Skin of body (tissue), 2 donors: ENCODE measurements around the gene SCN1B. TPM values are rescaled to one million over a fixed set of nuclear protein-coding genes. Genes with fewer than 3 reads are reported as not detected.
A peak's percentile ranks its signal among the peaks of the same experiment; 100 is the strongest.
"Not testable (repeated sequence)": the region's sequence is repeated elsewhere in the genome, so short reads cannot be mapped to it uniquely, and the experiment has no call there.

Experiments
- DNase-seq: peaks from one replicate; lab custom pipeline; 2025; lab: John Stamatoyannopoulos, UW
- total RNA-seq: library from RNA; depleted of rRNA; stranded (reverse); fragments of >200 nt; gene quantifications from one replicate; pipeline ENCODE4 v1.2.3, GENCODE V29; 2014

SCN1B gene
- total RNA-seq, 1 donor from 2014 or later, result 1.4 TPM

DNA sequence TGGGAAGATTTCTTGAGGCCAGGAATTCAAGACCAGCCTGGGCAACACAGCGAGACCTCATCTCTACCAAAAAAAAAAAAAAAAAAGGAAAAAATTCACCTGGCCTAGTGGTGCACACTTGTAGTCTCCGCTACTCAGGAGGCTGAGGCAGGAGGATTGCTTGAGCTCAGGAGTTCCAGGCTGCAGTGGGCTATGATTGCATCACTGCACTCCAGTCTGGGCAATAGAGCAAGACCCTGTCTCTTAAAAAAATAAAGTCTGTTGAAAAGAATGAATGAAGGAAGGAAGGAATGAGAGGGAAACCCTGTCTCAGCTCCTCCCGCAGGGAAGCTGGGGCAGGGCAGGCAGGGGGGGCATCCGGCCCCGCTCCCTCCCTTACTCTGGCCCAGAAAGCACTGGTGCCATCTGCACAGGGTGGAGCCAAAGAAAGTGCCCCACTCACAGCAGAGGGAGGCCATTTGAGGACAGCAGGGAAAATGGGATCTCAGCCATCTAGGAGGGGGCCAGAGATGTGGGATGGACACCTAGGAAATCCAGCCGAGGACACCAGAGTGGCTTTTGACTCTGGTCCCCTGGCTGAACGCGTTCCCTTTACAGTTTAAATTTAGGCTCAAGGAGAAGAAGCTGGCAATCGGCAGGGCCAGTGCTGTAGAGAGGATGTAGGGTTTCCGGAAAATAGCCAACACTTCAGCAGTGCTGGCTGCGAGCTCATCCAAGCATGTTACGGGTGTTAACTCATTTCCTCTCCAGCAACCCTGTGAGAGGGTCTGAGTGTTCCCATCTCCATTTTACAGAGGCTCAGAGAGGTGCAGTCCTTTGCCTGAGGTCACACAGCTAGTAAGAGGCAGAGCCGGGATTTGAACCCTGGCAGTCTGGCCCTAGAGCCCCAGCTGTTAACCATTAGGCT lies 7.7 kb downstream of the SCN1B start:
- DNase-seq, result no peak

DNA sequence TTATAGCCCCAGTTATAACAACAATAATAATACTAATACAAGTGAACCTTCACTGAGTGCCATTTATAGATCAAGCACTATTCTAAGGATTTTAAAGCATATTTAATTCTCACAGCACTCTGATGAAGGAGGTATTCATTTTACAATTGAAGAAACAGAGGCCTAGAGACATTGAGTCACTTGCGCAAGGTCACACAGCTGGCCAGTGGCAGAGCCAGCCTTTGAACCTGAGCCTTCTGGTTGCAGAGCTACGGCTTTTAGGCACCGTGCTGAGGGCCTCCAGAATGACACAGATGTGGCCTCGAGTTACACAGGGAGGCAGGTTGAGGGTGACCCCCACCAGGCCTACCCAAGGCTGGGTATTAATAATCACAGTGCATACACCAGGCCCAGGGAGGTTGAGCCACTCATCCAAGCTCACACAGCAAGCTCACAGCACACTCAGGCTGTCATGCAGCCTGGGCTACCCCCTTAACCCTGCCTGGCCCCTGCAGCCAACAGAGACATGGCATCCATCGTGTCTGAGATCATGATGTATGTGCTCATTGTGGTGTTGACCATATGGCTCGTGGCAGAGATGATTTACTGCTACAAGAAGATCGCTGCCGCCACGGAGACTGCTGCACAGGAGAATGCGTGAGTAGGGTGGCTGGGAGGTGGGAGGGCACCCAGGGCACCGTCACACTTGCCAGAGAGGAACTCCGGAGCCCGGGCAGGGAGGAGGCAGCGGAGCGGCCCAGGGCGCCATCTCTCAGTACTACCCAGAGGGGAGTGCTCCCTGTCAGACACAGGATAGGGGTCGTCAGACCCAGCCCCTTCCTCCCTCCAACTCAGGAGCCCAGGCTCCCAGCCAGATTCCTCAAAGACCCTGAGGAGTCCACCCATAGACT lies 8.6 kb downstream of the SCN1B start:
- DNase-seq, result no peak

DNA sequence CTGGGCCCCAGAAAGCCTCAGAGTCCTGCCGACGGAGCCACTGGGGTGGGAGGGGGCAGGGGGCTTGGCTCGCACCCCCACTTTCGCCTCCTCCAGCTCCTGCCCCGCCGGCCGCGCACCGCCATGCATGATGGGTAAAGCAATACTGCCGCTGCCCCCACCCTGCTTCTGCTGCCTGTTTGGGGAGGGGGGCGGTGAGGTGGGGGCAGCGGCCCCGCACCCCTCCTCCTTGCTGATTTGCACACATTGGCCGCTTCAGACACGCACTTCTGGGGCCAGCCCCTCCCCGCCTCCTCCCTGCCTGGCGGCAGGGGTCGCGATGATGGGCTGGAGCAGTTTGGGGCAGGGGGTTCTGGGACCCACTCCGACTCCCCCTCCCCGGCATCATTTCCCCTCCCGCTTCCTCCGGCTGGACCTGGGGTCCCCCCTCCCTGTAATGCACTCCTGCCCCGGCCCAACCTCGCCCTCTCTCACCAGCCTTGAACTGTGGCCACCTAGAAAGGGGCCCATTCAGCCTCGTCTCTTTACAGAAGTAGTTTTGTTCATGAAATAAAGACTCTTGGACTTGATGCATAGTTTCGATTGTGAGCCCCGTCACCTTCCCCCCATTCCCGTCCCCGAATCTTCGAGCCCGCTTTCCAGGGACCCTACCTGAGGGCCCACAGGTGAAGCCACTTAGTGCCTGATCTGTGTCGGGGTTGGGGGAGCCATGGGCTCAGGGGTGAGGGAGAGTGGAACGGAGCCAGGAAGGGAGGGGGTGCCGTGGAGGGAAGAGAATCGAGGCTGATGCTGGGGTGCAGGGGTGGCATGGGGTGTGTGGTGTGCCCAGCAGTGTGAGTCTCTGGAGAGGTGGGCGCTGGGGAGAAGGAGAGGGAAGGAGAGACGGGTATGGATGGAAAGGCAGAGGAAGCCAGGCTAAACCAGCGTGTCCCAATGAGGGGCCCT lies 9.9 kb downstream of the SCN1B start:
- no peak for DNase-seq

DNA sequence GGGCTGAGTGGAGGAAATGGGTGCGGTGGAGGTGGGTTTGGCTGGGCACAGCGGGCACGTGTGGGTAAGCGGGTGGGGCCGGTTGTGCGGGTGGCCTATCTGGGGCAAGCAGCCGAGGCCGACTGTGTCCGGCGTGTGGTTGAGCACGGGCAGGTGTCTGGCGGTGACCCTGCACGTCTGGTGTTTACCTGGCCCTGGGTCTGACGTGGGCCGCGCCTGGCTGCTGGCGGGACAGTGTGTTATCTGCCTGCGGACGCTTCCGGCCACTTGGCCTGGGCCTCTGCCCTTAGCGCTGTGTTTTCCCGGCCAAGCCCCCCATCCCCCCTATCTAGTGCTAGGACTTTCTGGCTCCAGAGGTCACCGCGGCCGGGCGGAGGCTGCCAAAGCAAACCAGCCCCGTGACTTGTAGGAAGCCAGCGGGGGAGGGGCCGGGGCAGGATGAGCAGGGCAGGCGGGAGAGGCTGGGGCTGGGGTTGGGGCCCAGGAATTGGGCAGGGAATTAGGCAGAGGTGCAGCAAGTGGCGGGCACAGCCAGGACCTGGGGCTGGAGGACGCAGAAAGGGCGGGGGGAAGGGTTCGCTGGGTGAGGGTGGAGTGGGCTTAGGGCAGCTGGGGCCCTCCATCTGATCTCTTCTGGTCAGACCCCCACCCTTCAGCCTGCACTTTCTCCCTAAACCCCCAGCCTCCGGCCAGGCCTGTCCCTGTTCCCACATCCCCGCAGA lies 10.7 kb downstream of the SCN1B start:
- no peak for DNase-seq

DNA sequence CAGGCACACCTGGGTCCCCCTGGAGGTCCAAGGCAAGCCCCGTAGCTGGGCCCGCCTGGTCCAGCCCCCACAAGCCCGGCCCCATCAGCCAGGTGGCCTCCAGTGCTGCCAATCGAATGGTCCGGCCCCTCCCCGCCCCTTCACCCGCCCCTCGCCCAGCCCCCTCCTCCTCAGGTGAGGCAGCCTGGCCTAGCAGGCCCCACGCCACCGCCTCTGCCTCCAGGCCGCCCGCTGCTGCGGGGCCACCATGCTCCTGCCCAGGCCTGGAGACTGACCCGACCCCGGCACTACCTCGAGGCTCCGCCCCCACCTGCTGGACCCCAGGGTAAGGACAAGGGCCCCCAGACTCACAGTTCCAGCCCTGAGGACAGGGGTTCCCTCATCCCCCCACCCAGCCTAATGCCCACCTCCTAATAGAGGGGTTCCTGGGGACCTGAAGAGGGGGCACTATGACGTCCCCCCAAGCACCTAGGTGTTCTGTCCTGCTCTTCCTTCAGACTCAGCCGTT lies 11.3 kb downstream of the SCN1B start, which contains the start of gene HPN:
HPN (plus strand) TSS at position 174 of the 508 bp plus-strand sequence. CDS start 786 bp downstream, outside the sequence.
- DNase-seq, result no peak

DNA sequence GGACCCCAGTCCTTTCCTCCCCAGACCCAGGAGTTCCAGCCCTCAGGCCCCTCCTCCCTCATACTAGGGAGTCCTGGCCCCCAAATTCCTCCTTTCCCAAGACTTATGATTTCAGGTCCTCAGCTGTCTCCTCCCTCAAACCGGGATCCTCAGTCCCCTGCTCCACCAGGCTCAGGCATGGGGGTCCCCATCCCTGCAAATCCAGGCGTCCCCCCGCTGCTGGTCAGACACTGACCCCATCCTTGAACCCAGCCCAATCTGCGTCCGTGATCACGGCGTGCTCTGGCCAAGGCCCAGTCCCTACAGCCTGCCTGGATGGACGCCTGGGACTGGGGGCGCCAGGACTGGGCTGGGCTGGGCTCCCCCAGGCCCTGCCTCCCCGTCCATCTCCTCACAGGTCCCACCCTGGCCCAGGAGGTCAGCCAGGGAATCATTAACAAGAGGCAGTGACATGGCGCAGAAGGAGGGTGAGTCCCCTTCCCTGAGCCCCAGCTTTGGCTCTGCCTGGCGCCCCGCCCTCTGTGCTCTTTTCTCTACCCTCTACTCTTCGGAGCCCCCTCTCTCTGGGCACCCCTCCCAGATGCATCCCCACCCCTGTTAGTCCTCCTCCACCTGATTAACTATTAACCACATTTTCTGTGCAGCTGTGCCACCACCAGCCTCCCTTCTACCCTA lies 11.9 kb downstream of the SCN1B start:
- DNase-seq, result no peak

DNA sequence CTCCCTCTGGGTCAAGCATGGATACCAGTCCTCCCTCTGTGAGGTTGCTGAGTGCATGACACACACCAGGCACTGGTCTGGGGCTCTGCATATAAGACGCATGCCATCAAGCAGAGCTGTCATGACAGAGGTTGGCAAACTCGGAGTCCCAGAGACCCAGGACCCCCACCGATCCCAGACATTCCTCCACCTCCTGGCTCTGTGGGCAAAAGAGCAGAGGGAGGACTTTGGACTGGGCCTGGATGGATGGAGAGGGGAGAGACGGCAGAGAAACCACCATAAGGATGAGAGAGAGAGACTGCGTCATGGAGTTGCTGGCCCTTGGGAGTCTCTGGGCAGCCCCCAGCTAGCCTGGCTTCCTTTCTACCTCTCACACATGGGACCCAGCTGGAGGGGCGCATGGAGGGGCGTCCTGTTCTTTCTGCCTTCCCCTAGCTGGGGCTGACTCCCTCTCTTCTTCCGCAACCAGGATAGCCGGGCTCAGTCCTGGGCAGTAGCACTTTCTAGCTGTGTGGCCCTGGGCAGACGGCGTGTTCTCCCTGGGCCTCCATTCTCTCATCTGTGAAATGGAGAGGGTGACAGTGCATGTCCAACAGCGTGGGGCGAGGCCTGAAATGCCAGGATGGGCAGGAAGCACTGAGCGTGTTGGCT lies 12.8 kb downstream of the SCN1B start:
- DNase-seq, result no peak

DNA sequence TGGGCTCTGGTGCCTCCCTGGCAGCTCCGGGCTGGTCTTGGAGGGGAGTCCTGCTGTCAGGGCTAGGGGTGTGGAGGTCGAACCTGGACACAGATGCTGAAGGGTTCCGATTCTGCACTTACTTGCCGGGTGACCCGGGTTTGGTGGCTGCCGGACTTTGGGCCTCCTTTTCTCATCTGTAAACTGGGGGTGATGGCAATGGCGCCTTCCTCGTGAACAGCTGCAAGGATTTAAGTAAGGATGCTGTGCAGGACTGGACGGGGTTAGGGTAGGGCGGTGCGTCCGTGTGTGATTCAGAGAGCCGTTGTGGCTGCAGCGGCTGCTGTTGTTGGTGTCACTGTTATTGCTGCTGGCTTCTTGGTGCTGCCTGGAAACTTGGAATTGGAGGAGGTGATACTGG lies 13.6 kb downstream of the SCN1B start:
- DNase-seq, result no peak

DNA sequence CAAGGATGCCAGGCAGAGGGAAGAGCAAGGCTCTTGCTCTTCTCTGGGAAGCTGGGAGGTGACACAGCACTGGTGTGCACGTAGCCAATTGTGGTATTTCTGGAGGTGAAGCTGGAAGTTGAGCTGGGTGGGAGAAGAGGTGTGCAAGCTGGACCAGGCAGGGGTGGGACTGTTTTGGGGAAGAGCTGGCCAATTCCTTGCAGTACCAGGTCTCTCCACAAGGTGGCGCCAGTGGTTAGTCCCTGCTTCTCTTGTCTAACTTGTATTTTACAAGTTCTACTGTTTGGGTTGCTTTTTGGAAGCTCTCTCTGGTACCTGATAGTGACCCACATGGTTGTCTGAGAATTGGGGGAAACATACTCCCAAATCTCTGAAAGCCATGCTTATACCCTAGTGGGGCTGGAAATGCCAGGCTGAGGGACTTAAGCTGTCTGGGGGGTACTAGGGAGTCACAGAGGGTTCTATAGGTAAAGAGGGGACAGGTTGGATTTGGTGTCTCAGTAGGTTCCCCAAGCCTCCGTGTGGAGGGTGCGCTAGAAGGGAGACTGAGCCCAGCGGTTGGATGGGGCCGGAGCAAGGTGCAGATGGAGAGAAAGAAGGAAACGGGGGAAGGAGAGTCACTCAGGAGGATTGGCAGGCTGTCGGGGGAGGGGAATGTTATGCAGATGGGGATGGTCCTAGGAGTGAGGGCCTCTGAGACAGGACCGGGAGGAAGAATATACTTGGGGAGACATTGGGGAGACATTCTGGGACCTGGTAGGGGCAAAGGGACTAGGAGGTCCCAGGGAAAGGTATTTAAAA lies 14.2 kb downstream of the SCN1B start:
- peak; percentile 27 for DNase-seq

DNA sequence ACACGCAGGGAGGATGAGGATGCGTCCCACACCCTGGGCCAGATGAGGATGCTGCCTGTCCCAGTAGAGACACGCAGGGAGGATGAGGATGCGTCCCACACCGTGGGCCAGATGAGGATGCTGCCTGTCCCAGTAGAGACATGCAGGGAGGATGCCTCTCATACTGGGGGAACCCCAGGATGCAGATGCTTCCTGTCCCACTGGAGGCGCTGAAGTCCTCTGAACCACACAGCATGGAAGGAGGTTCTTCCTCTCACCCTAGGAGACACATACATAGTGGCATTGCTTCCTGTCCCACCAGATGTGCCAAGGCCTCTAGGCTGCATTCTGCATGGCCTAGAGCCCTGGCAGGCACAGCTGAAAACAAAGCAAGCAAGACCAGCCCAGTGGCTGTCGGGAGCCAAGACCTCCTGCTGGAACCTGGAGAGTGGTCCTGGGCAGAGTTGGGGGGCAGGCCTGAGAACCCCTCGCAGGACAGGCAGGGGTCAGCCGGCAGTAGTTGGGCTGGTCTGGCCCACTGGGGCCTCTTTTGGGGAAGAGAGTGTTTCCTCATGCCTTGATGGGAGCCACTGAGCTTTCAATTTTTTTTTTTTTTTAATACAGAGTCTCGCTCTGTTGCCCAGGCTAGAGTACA lies 15.5 kb downstream of the SCN1B start:
- DNase-seq, result no peak

DNA sequence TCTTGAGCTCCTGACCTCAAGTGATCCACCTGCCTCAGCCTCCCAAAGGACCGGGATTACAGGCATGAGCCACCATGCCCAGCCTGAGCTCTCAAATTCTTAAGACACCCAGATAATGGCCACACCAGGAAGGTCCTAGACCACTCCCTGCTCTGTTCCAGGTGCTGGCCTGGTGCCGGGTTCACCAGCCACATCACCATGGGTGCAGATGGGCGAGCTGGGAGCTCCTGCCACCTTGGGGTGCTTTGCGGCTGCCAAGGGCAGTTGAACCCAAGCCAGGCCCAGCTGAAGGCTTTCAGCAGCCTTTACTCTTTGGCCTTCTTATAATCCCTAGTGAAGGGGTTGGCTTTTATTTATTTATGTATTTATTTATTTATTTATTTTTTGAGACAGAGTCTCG lies 16.2 kb downstream of the SCN1B start:
- DNase-seq, result no peak

DNA sequence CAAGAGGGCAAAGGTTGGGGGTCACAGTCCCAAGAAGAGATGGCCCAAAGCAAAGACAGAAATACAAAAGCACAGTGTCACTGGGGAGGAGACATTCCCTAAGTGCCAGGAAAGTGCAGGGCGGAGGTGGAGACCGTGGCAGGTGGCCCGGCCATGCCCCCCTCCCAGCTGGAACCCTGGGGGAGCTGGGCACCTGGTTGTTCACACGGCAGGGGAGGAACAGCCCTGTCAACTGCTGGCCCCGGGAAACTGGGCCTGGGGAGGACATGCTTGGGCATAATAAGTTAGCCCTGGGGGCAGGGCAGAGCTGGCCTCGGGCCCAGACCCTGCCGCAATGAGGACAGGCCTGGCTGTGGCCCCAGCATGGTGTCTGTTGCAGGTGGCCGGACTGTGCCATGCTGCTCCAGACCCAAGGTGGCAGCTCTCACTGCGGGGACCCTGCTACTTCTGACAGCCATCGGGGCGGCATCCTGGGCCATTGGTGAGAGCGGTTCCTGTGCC lies 18.7 kb downstream of the SCN1B start:
- DNase-seq, result no peak

DNA sequence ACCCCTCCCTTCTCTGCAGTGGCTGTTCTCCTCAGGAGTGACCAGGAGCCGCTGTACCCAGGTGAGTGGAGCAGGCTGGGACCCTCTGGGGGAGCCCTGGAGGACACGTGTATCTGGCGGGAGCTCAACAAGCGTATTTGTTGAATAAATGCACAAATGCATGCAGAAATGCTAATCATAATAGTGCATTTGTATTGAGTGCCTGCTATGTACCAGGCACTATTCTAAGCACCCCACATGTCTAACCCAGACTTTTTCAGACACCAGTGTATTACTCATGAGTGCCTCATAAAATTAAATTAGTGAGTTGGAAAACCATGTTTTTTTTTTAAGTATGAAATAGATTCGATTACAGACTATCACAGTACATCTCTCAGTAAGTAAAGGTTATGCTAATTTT lies 19.2 kb downstream of the SCN1B start:
- DNase-seq, result no peak

DNA sequence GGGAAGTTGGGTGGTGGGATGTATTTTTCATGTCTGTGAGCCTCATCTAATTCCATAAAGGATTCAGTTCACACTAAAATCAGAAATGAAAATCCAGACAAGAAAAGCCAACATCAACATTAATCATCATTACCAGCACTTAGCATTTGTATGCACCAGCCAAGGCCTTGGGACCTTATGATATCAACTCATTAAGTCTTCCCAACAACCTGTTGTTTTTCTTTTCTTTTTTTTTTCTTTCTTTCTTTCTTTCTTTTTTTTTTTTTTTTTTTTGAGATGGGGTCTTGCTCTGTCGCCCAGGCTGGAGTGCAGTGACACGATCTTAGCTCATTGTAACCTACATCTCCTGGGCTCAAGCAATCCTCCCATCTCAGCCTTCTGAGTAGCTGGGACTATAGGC lies 20.4 kb downstream of the SCN1B start:
- not testable (repeated sequence) for DNase-seq

DNA sequence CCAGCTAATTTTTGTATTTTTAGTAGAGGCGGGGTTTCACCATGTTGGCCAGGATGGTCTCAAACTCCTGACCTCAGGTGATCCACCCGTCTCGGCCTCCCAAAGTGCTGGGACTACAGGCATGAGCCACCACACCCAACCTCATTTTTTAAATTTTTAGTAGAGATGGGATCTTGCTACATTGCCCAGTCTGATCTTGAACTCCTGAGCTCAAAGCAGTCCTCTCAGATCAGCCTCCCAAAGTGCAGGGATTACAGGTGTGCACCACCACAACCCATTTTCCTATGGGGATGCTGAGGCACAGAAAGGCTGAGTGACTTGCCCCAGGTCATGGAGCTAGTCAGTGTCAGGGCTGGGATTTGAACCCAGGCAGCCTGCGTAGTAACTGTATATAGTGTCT lies 21.0 kb downstream of the SCN1B start:
- not testable (repeated sequence) for DNase-seq

DNA sequence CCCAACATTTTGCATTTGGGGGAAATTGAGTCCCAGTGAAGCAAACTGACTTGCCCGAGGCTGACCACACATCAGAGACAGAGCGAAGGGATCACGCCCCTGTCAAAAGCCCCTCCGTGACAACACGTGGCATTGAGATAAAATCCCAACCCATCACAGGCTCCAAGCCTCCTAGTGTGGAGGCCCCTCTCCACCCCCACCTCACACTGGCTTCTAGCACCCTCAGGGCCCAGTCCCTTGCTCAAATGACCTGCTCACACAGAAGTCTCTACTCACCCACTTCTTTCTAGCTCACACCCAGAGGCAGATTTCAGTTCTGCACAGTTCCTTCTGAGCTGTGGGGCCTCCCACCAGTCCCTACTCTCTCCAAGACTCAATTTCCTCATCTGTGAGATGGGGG lies 21.5 kb downstream of the SCN1B start:
- DNase-seq, result no peak

DNA sequence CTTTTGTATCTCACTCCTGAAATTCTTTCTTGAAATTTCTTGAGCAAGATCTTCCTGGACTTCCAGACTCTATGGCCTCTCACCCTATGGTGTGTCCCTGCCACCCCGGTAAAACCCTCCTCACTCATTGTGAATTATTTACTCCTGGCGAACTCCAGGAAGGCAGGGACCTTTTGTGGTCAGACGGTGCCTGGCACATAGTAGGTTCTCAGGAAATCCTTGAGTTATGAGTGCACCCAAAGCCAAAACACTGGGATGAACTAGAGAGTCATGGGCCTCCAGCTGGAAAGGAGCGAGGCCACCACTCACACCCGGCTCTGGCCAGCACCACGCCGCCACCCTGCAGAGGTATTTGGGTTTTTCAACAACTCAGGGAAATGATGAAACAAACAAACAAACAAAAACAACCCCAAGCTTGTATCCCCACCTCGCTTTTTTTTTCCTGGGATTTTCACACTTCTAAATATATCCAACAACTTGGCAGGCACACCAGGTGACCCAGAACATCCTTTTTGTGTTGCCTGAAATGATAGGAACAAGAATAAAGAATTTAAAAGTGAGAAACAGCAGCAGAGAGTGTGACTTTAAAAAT lies 22.4 kb downstream of the SCN1B start:
- DNase-seq, result no peak
